HG03175 (cell line): ENCODE data around the gene NT5DC1.
"Not testable (repeated sequence)": the region's sequence is repeated elsewhere in the genome, so short reads cannot be mapped to it uniquely, and the experiment has no call there.

Experiments
- ATAC-seq: cut with Tn5 transposase; IDR thresholded peaks from one replicate; pipeline ENCODE4 v1.9.1; 2021; ENCODE audit warnings: mild to moderate bottlenecking, moderate library complexity; ENCODE audit not compliant: unreplicated experiment

The NT5DC1 gene

GRCh38 chr6:116267836-116268588, 167.4 kb downstream of the NT5DC1 start:
- no peak for ATAC-seq

- peak; percentile 87 for ATAC-seq
These were observed 168.1 kb downstream of the NT5DC1 start for GRCh38 chr6:116268589-116269293.

DNA sequence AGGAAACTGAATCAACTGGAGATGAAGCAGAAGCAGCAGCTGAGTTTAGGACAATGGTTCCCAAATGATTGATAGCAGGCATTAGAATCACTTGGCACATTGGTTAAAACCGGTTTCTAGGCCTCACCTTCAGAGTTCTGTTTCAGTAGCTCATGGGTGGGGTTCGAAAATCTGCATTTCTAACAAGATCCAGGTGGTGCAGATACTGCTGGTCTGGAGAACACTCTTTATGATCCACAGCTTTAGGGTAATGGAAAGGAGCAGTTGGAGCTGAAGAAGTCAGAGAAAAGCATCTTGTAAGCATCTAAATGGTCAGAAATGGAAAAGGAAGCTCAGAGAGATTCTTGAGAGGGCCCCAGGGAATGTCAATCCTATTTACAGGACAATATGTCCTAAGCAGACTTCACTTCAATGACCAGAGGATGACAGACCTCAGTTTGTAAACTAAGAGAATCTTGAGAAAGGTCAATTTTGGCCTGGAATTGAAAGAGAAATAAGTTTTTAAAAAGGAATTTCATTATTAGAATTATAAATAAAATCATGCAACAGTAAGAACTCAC, 170.6 kb downstream of the NT5DC1 start:
- ATAC-seq = no peak

DNA sequence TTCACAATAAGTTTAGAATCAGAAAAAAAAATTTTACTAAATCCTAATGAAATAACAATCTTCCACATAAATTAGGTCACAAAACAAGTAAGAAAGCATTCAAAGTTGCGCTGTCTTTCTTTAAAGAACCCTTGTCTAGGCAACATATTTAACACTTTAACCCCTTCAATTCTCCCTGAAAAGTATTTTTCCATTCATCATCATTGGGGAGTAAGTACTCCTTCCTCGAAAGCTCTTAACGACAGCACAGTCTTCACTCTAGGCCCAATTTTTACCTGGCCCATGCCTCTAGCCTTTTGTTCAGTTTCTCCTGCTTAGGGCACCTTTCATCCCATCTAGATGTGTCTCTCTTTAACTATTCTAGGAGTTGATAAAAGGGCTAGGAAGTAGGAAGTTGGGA, 176.5 kb downstream of the NT5DC1 start:
- no peak for ATAC-seq

- no peak for ATAC-seq
These were observed 177.8 kb downstream of the NT5DC1 start for GRCh38 chr6:116278481-116278829.

DNA sequence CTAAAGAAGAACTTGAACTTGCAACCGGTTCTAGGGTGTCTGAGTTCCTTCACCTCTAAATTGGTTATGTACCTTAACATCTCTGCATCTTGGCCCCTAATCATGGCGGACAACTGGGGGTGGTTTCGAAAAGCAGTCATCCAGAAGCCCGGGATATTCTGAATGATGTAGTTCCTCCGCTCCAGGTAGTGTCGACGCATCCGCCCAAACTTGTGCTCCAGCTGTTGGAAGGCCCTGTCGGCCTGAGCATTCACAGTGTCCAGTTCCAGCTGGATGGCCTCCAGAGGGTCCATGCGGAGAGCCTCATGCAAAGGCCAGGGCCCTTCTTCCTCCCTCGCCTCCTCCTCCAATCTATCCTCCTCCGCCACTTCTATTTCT, 178.2 kb downstream of the NT5DC1 start:
- ATAC-seq = no peak

- peak; percentile 95 for ATAC-seq
These were observed 178.8 kb downstream of the NT5DC1 start, which contains the start of gene TSPYL1 for GRCh38 chr6:116279232-116280160. Gene TSPYL1, minus strand, starts transcription at chr6:116279930. Its CDS starts 100 bp downstream, at chr6:116279830.

GRCh38 chr6:116280161-116280932, 179.7 kb downstream of the NT5DC1 start:
- ATAC-seq = no peak

- ATAC-seq = no peak
These were observed 180.3 kb downstream of the NT5DC1 start for GRCh38 chr6:116280933-116281316.

DNA sequence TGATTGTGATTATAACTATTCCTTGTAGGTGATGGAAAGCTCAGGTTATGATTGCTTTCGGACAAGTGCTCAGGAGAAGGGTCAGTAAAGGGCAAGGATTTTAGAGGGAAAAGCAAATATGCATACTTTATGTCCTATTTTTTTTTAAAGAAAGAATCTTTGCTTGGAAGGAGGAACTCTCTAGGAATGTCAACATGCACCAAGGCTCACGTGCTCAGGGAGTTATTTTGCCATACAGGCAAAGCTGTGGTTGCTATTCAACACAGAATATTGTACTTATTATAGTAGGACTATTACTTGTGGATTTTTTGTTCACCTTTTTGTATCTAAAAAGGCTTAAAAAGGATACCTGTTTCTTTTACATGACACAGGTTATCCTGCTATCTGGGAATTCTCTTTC, 182.0 kb downstream of the NT5DC1 start:
- ATAC-seq = no peak

DNA sequence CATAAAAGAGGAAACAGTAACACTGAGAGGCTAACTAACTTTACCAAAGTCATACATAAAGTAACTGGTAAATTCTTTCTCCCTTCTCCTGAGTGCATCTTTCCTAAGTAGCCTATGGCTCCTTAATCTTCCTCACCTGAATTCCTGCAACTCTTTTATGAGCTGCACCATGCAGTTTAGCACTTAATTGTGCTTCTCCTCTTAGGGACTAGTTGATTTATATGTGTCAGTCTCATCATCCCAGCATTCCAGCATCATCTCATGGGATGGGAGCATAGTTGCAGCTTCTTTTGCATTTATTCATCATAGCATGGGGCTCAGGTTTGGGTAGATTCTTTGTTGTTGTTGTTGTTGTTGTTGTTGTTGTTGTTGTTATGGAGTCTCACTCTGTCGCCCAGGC, 182.5 kb downstream of the NT5DC1 start:
- no peak for ATAC-seq

DNA sequence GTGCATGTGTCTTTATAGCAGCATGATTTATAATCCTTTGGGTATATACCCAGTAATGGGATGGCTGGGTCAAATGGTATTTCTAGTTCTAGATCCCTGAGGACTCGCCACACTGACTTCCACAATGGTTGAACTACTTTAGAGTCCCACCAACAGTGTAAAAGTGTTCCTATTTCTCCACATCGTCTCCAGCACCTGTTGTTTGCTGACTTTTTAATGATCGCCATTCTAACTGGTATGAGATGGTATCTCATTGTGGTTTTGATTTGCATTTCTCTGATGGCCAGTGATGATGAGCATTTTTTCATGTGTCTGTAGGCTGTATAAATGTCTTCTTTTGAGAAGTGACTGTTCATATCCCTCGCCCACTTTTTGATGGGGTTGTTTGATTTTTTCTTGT, 184.3 kb downstream of the NT5DC1 start:
- not testable (repeated sequence) for ATAC-seq

- ATAC-seq = no peak
These were observed 186.2 kb downstream of the NT5DC1 start for GRCh38 chr6:116286773-116287358.

DNA sequence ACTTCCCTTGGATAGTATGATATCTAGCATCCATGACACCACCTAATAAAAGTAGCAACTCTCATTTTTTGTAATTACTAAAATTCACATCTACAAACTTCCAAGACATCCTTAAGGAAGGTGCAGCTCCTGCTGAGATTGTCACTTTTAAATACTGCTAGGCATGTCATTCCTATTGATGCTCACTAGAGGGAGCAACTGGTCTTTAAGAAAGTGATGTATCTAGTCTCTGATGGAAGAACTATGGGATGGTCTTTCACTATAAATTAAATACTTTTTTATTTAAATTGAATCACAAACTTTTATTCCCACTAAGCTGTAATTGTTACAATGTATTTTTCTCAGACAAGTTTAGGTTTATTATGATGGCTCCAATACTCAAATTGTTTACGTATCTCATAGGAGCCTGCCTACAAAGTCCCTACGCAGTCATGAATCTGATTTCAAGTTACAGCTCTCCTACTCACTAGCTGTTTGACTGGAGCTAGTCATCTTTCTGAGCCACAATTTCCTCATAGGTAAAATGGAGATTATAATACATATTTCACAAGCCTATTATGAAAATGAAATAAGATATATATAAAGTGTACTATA, 187.1 kb downstream of the NT5DC1 start:
- ATAC-seq = peak; percentile 64

GRCh38 chr6:116289876-116290275, 189.2 kb downstream of the NT5DC1 start:
- no peak for ATAC-seq

GRCh38 chr6:116290799-116291198, 190.1 kb downstream of the NT5DC1 start:
- ATAC-seq = no peak

DNA sequence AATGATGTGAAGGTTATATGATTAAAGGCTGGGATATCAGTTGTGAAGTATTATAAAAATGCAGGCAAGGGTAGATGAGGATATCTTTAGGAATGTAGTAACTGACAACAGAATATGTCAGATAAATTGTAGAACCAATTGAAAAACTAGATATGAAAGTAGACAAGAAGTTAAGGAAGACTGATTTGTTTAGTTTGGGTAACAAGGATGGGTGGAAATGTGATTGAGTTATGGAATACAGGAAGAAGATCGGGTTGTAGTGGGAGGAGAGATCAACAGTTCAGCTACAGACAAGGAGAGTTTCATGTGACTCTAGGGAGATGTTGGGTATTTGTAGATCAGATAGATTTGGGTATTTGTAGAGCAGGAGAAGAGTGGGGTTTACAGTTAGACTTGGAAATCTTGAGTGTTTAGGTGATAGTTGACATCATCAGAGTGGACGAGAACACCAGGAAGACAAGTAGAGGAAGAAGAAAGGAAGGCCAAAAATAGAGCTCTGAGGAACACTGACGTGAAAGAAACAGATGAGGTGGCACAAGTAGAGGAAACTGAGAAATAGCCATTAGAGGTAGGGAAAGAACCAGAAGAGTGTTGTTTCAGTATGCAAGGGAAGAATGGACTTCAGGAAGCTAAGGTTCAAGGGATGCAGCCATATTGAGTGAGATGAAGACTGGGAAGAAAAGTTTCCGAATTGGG, 191.2 kb downstream of the NT5DC1 start:
- no peak for ATAC-seq

DNA sequence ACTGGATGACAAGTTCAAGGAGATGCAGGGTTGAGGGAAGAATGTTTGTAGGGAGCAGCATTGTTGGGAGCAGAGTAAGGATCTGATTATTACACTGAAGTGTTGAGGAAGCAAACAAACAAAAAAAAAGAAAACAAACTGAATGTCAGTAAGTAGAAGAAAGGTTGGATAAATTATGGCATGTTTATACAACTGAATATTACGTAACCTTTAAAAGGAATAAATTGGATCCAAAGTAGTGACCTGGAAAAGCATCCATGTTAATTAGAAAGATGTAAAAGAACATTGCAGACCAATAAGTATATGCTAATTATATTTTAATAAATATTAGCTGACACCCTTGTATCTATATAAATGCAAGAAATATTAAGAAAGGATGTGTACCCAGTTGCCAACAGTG, 191.9 kb downstream of the NT5DC1 start:
- ATAC-seq = no peak

DNA sequence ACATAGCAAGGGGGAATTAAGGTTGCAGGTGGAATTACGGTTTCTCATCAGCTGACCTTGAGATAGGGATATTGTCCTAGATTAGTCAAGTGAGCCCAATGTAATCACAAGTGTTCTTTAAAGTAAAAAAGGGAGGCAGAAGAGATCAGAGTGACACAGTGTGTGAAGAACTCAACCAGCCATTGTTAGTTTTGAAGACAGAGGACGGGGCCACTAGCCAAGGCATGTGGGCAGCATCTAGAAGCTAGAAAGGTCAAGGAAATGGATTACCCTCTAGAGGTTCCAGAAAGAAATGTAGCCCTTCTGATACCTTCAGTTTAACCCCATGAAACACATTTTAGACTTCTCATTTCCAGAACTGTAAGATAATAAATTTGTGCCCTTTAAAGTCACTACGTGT, 197.6 kb downstream of the NT5DC1 start:
- no peak for ATAC-seq
